Measurements from ENCODE around the gene SCAMP4. TPM values are rescaled to one million over a fixed set of nuclear protein-coding genes. Genes with fewer than 3 reads are reported as not detected.
"Not testable (repeated sequence)": the region's sequence is repeated elsewhere in the genome, so short reads cannot be mapped to it uniquely, and the experiment has no call there.

The SCAMP4 gene
- polyA plus RNA-seq, 1 experiment: 13.2 TPM

DNA sequence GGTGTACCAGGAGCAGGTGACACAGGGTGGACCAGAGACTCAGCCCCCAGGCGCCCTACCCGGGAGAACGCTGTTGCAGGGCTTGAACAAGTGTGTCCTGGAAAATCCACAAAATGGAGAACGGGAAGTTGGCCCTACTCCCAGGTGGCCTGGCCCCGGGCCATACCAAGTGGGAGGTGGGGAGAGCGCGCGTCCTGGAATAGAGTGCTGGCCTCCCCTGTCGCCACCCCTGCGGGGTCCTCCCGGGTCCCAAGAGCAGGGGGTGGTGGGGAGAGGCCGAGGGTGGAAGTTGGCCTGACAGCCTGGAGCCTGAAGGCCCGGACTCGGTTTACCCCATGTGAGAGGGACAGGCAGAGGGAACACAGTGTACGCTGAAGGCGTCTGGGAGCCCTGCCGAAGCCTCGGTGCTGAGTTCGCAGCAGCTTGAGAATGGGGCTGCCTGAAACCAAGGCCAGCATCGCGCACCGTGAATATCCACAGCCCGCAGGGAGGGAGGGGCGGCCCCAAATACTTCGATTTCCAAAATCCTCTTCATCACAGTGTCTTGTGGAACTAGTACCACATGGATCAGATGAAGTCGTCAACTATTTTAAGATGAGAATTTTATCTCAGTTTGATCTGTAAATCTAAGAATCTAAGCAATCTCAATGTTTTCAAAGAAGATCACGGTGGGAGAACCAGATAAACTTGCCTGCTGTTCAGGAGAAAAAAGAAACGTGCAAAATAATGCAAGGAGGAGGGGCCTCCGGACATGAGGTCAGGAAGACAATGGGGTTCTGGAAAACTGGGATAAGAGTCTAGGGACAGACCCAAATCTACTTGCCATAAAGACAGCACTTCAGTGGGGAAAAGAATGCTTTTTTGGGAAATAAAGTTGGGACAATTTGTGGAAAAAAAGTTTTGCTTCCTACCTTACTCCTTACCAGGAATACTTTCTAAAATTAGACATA is 31.4 kb upstream of the SCAMP4 start:
- CTCF ChIA-PET: interaction anchor here (0.6 kb wide), 1 partner anchor 117 kb away, joined by 3 read pairs; no protein-coding TSS in a partner anchor
- DNase-seq (ENCODE audit: low read depth): no peak

GRCh38 chr19:1874554-1875185 is 30.5 kb upstream of the SCAMP4 start:
- TF ChIP-seq CTCF (IDR thresholded peaks at IDR 0.05; ENCODE audit: insufficient read depth, low read depth, low read length): no peak
- Histone ChIP-seq H3K36me3 (ENCODE audit: control insufficient read depth, insufficient read depth, low read length) (peaks cover 10% of the 10 kb centered on the region), H3K4me3 (ENCODE audit: low read depth, low read length) (peak overlapping the region; percentile 63), H3K27me3 (ENCODE audit: control insufficient read depth, insufficient read depth, low read length) (no peaks in the 10 kb centered on the region)
- CTCF ChIA-PET: interaction anchor here (0.6 to 1.5 kb wide), 3 partner anchors 8 to 116 kb away, joined by 3 to 6 read pairs (median 4); no protein-coding TSS in a partner anchor
- POLR2A ChIA-PET: interaction anchor here (0.6 kb wide), 1 partner anchor 1196 kb away, joined by 4 read pairs; no protein-coding TSS in a partner anchor
- no peak for DNase-seq (ENCODE audit: low read depth)

More for the DNA sequence above, 31.4 kb upstream of the SCAMP4 start:
- TF ChIP-seq CTCF (IDR thresholded peaks at IDR 0.05; ENCODE audit: insufficient read depth, low read depth, low read length): no peak
- POLR2A ChIA-PET: interaction anchor here (0.6 kb wide), 1 partner anchor 1195 kb away, joined by 4 read pairs; no protein-coding TSS in a partner anchor
- Histone ChIP-seq H3K27me3 (ENCODE audit: control insufficient read depth, insufficient read depth, low read length) (no peaks in the 10 kb centered on the region), H3K36me3 (ENCODE audit: control insufficient read depth, insufficient read depth, low read length) (peaks cover 10% of the 10 kb centered on the region), H3K4me3 (ENCODE audit: low read depth, low read length) (no peak overlapping the region)

GRCh38 chr19:1875265-1875645 is 29.9 kb upstream of the SCAMP4 start:
- peak overlapping the region; percentile 63 for H3K4me3 ChIP-seq (ENCODE audit: low read depth, low read length)
- H3K27me3 ChIP-seq (ENCODE audit: control insufficient read depth, insufficient read depth, low read length); POLR2A ChIA-PET; DNase-seq (ENCODE audit: low read depth): not testable (repeated sequence)
- CTCF ChIA-PET: interaction anchor here (0.7 to 1.7 kb wide), 3 partner anchors 9 to 10 kb away, joined by 4 to 6 read pairs (median 6); partner anchors contain the start of gene ABHD17A
- H3K36me3 ChIP-seq (ENCODE audit: control insufficient read depth, insufficient read depth, low read length): peaks cover 12% of the 10 kb centered on the region

- TF ChIP-seq CTCF (IDR thresholded peaks at IDR 0.05; ENCODE audit: insufficient read depth, low read depth, low read length): no peak
- no peak for DNase-seq (ENCODE audit: low read depth)
- Histone ChIP-seq H3K4me3 (ENCODE audit: low read depth, low read length) (peak overlapping the region; percentile 63), H3K27me3 (ENCODE audit: control insufficient read depth, insufficient read depth, low read length) (no peaks in the 10 kb centered on the region), H3K36me3 (ENCODE audit: control insufficient read depth, insufficient read depth, low read length) (peaks cover 12% of the 10 kb centered on the region)
- CTCF ChIA-PET: interaction anchor here (0.7 to 1.7 kb wide), 7 partner anchors 9 to 330 kb away, joined by 3 to 8 read pairs (median 4); partner anchors contain the start of gene ABHD17A
- POLR2A ChIA-PET: no interaction called here
Measured at GRCh38 chr19:1875646-1876495, 29.3 kb upstream of the SCAMP4 start.
